Esophagus muscularis mucosa (tissue), 4 donors: ENCODE results near the gene SH3RF3. TPM values are rescaled to one million over a fixed set of nuclear protein-coding genes. Genes with fewer than 3 reads are reported as not detected.

Experiments
- DNase-seq: peaks from one replicate; pipeline ENCODE4 v3.0.0-alpha.2; 2017; ENCODE audit errors: extremely low spot score
- H3K27ac ChIP-seq, 4 donors: fragments of 200-600 bp; sonication (generic); replicated peaks in 1 of 4; 1 replicate in 3 of 4; 2 replicates in 1 of 4; pipeline ENCODE4 v1.5.1; 2016 to 2019; ENCODE audit warnings: mild to moderate bottlenecking in 1 of 4
- H3K27me3 ChIP-seq, 4 donors: fragments of 200-600 bp; sonication (generic); one replicate each; pipeline versions ENCODE4 v1.5.1 to v1.6.0; 2016 to 2019
- H3K36me3 ChIP-seq, 4 donors: fragments of 200-600 bp; sonication (generic); one replicate each; pipeline ENCODE4 v1.5.1; 2016 to 2019
- H3K4me1 ChIP-seq, 4 donors: fragments of 200-600 bp; sonication (generic); one replicate each; pipeline ENCODE4 v1.5.1; 2016 to 2019
- H3K4me3 ChIP-seq, 4 donors: fragments of 200-600 bp; sonication (generic); 1 replicate in 2 of 4; 2 replicates in 2 of 4; pipeline ENCODE4 v1.5.1; 2016 to 2019; ENCODE audit warnings: mild to moderate bottlenecking in 4 of 4, moderate library complexity in 1 of 4
- H3K9me3 ChIP-seq, 4 donors: fragments of 200-600 bp; sonication (generic); 1 replicate in 3 of 4; 2 replicates in 1 of 4; pipeline ENCODE4 v1.5.1; 2016 to 2019
- EP300 ChIP-seq: sonication (generic); formaldehyde crosslinking; IDR thresholded peaks from one replicate; pipeline ENCODE4 v1.6.1; 2017; ENCODE audit warnings: antibody characterized with exemption
- POLR2A ChIP-seq: fragments of 450-650 bp; IDR thresholded peaks from one replicate; pipeline ENCODE4 v1.6.1; 2017; ENCODE audit warnings: antibody characterized with exemption, moderate library complexity, mild to moderate bottlenecking, low read depth
- POLR2AphosphoS5 ChIP-seq, 2 donors: sonication (generic); formaldehyde crosslinking; IDR thresholded peaks; one replicate each; pipeline ENCODE4 v1.6.1; 2017; ENCODE audit warnings: antibody characterized with exemption in 2 of 2
- WGBS: methylation state at CpG from one replicate; pipeline ENCODE4 v1.1.5; 2018; 5-methylcytosine and 5-hydroxymethylcytosine counted together
- intact Hi-C: fragments of 100-400 bp; cut with DNase I; formaldehyde crosslinking; loops from one replicate; pipeline ENCODE4 v1.15.1; 2023
- total RNA-seq, 4 donors: library from RNA; depleted of rRNA; stranded (reverse); fragments of >200 nt; gene quantifications; one replicate each; pipeline versions ENCODE4 v1.1.0 to v1.2.1, GENCODE V29; 2016
- TF ChIP-seq, protein P1 (sequence below), 3 experiments: fragments of 200-600 bp in 2 of 3; fragments of 450-650 bp in 1 of 3; sonication (generic) in 2 of 3; IDR thresholded peaks; one replicate each; pipeline ENCODE4 v1.5.1; 2017 to 2019; ENCODE audit warnings: antibody characterized with exemption in 3 of 3, mild to moderate bottlenecking in 2 of 3, moderate library complexity in 1 of 3

The SH3RF3 gene
- total RNA-seq, 4 donors from 2014 or later, result 6.3 to 17.5 (median 11.3) TPM

DNA sequence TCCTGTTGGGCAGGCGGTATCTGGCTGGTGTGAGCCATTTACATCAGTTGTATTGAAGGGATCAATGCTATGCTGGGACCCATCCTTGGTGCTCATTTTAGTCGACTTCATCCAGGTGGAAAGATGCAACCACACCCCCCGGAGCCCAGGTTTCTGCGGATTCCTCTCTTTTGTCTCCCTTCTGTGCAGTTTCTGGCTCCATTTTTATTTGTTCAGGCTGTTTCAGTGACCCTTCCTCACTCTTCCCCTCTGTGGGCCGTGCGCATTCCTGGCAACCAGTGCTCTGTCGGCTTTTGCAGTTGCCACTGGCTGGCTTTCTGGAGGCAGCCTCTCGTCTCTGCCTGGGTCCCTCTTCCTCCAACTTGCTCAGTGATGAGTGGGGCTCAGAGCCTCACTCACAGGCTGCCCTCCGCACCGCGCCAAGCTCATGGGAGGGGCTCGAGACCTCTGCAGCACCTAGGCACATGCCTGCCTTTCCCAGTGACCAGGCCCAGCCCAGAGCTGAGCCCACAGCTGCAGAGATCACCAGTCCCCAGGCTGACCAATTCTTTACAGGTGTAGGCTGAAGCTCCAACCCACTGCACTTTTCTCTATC lies 12.1 kb downstream of the SH3RF3 start:
- TF ChIP-seq, protein P1, sequence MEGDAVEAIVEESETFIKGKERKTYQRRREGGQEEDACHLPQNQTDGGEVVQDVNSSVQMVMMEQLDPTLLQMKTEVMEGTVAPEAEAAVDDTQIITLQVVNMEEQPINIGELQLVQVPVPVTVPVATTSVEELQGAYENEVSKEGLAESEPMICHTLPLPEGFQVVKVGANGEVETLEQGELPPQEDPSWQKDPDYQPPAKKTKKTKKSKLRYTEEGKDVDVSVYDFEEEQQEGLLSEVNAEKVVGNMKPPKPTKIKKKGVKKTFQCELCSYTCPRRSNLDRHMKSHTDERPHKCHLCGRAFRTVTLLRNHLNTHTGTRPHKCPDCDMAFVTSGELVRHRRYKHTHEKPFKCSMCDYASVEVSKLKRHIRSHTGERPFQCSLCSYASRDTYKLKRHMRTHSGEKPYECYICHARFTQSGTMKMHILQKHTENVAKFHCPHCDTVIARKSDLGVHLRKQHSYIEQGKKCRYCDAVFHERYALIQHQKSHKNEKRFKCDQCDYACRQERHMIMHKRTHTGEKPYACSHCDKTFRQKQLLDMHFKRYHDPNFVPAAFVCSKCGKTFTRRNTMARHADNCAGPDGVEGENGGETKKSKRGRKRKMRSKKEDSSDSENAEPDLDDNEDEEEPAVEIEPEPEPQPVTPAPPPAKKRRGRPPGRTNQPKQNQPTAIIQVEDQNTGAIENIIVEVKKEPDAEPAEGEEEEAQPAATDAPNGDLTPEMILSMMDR (IDR thresholded peaks at IDR 0.05), result no peak
- TF ChIP-seq EP300 (no peak), POLR2AphosphoS5 (IDR thresholded peaks at IDR 0.05) (no peak), POLR2A (no peak)
- WGBS, result 89% methylated on average over 11 of the region's 12 CpGs
- no peak for DNase-seq
- H3K4me1 ChIP-seq, result peaks cover 0 to 4% (median under 1%) of the 10 kb centered on the region in 4 donors
- no peaks in the 10 kb centered on the region for H3K27me3 ChIP-seq
- H3K9me3 ChIP-seq, result no peaks in the 10 kb centered on the region
- H3K4me3 ChIP-seq, result no peak overlapping the region
- intact Hi-C loops, result no loop called here
- H3K36me3 ChIP-seq, result no peaks in the 10 kb centered on the region
- no peak overlapping the region for H3K27ac ChIP-seq

DNA sequence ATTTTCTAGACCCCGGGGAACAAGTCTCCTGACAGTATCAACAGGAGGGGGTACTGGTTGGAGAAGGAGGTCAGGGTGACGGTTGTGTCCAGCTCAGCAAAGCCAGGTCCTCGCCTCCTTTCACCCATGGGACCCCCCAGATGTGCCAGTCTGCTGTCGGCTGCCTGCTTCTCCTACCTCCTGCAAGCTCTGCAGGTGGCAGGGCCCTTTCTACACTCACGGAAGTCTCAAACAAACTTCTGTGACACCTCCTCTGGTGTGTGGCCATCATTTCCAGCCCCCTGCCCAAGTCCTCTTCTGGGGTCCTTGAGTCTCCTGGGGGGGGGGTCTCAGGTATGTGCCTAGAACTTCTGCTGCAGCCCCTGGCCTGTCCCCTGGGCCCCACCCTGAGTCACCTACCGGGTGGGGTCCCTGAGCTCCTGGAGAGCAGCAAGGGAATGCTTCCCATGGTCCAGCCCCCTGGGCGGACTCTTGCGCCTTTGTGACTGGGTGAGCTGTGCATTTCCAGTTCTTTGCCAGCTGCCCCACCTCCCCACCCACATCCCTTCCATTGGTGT lies 12.8 kb downstream of the SH3RF3 start:
- H3K4me3 ChIP-seq, result no peak overlapping the region
- H3K36me3 ChIP-seq, result no peaks in the 10 kb centered on the region
- intact Hi-C loops, result no loop called here
- H3K27me3 ChIP-seq, result no peaks in the 10 kb centered on the region
- TF ChIP-seq POLR2AphosphoS5 (IDR thresholded peaks at IDR 0.05), result no peak
- no peak for DNase-seq
- WGBS, result 93% methylated on average over 7 of the region's 8 CpGs
- no peaks in the 10 kb centered on the region for H3K9me3 ChIP-seq
- no peak overlapping the region for H3K27ac ChIP-seq
- H3K4me1 ChIP-seq, result no peaks in the 10 kb centered on the region

DNA sequence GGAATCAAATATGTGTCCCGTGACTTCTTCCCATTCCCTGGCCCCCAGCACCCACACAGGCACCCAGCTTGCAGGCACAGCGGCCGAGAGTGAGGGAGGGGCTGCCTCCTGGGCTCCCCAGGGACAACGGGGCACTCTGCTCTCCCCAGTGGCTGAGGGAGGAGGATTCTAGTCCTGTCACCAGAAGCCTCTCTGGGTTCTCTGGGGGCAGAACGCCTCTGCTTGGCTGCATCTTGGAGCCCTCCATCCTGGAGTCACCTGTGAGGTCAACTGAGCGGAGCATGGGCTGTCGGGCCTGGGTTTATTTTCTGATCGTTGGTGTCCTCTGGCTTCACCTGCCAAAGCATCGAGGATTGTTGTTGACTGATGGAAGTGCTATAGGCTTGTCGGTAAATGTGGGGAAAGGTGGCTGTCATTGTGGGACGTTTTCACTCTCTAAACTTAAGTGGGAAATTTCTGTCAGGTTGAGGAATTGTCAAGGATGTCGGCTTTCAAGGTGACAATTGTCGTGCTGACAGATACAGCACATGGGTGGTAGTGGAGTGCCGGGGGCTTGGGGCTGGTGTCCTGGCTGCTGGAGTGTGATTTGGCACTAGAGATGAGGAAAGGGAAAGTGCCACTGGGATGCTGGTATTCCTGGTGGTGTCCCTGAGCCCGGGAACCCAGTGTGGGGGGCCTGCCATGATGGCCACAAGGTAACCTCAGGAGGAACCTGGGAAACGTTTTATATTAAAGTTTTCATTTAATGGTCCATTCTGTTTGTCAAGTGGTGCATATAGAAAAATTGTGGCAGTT lies 13.6 kb downstream of the SH3RF3 start:
- Histone ChIP-seq H3K9me3 (no peaks in the 10 kb centered on the region), H3K4me1 (no peaks in the 10 kb centered on the region), H3K27ac (no peak overlapping the region), H3K4me3 (no peak overlapping the region), H3K36me3 (no peaks in the 10 kb centered on the region), H3K27me3 (no peaks in the 10 kb centered on the region)
- TF ChIP-seq POLR2AphosphoS5 (IDR thresholded peaks at IDR 0.05) (no peak), POLR2A (no peak), EP300 (no peak)
- TF ChIP-seq, protein P1 (IDR thresholded peaks at IDR 0.05), result no peak
- intact Hi-C loops, result no loop called here
- no peak for DNase-seq
- WGBS, result 89% methylated on average over 12 of the region's 16 CpGs

DNA sequence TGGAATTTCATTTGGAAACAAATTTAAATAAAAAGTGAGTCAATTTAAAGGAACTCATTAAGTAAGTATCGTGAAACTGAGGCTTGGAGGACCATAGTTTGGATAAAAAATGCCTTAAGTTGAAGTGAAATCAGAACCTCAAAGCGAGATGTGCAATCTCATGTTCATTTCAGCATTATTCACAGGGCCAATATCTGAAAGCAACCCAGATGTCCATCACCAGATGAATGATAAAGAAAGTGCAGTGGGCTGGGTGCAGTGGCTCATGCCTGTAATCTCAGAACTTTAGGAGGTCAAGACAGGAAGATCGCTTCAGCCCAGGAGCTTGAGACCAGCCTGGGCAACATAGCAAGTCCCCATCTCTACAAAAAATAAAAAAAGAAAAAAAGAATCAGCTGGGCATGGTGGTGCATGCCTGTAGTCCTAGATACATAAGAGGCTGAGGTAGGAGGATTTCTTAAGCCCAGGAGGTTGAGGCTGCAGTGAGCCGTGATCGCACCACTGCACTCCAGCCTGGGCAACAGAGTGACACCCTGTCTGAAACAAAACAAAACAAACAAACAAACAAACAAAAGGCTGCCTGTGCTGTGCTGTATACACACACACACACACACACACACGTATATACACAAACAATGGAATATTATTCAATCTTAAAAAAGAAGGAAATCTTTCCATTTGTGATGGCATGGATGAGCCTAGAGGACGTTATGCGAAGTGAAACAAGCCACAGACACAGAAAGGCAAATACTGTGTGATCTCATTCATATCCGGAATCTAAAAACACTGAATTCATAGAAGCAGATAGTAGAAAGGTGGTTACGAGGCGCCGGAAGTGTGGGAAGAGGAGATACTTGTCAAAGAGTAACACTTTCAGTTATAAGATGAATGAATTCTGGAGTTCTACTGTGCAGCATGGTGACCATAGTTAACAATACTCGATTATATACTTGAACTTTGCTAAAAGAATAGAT lies 14.5 kb downstream of the SH3RF3 start:
- DNase-seq, result no peak
- Histone ChIP-seq H3K27me3 (no peaks in the 10 kb centered on the region), H3K27ac (no peak overlapping the region), H3K4me1 (peaks cover 0 to 6% (median 0%) of the 10 kb centered on the region in 4 donors), H3K9me3 (no peaks in the 10 kb centered on the region), H3K36me3 (no peaks in the 10 kb centered on the region), H3K4me3 (no peak overlapping the region)
- 95% methylated on average over 13 of the region's 13 CpGs for WGBS
- intact Hi-C loops, result no loop called here
- TF ChIP-seq EP300 (no peak), POLR2A (no peak), POLR2AphosphoS5 (IDR thresholded peaks at IDR 0.05) (no peak)
- TF ChIP-seq, protein P1 (IDR thresholded peaks at IDR 0.05), result no peak
